Activated CD8-positive, alpha-beta memory T cell treated with anti-CD3 and anti-CD28 coated beads, Interleukin-2, amount 50 U/mL, for 1 hour (primary cell): ENCODE results near the gene SUMF1.

ENCODE experiments used
- DNase-seq: peaks from one replicate; pipeline ENCODE4 v3.0.0-alpha.2; 2020; ENCODE audit errors: extremely low read depth

SUMF1 gene

GRCh38 chr3:4387210-4388204 lies 79.6 kb downstream of the SUMF1 start:
- no peak for DNase-seq

GRCh38 chr3:4385201-4385600 lies 81.9 kb downstream of the SUMF1 start:
- no peak for DNase-seq

- DNase-seq = no peak
Observed at GRCh38 chr3:4380013-4380412, 87.1 kb downstream of the SUMF1 start.

- no peak for DNase-seq
Observed at GRCh38 chr3:4376499-4376898, 90.6 kb downstream of the SUMF1 start.

GRCh38 chr3:4375911-4376310 lies 91.2 kb downstream of the SUMF1 start:
- no peak for DNase-seq

GRCh38 chr3:4373669-4374068 lies 93.4 kb downstream of the SUMF1 start:
- DNase-seq = no peak

- no peak for DNase-seq
Observed at GRCh38 chr3:4362523-4362922, 104.5 kb downstream of the SUMF1 start.

GRCh38 chr3:4360817-4361216 lies 106.3 kb downstream of the SUMF1 start:
- DNase-seq = no peak

GRCh38 chr3:4359805-4360502 lies 107.1 kb downstream of the SUMF1 start:
- DNase-seq = no peak

GRCh38 chr3:4358273-4358672 lies 108.8 kb downstream of the SUMF1 start:
- DNase-seq = no peak

- DNase-seq = no peak
Observed at GRCh38 chr3:4356546-4357410, 110.3 kb downstream of the SUMF1 start.

GRCh38 chr3:4356220-4356540 lies 110.9 kb downstream of the SUMF1 start:
- DNase-seq = no peak

GRCh38 chr3:4355401-4356219 lies 111.5 kb downstream of the SUMF1 start:
- DNase-seq = no peak

- no peak for DNase-seq
Observed at GRCh38 chr3:4351872-4352271, 115.2 kb downstream of the SUMF1 start.

- DNase-seq = no peak
Observed at GRCh38 chr3:4351164-4351855, 115.8 kb downstream of the SUMF1 start.

GRCh38 chr3:4350789-4351163 lies 116.3 kb downstream of the SUMF1 start:
- no peak for DNase-seq

- no peak for DNase-seq
Observed at GRCh38 chr3:4343258-4343657, 123.8 kb downstream of the SUMF1 start.

GRCh38 chr3:4341336-4341675 lies 125.8 kb downstream of the SUMF1 start:
- DNase-seq = no peak

GRCh38 chr3:4340411-4341335 lies 126.4 kb downstream of the SUMF1 start:
- DNase-seq = no peak

- no peak for DNase-seq
Observed at GRCh38 chr3:4340077-4340410, 127.0 kb downstream of the SUMF1 start.
